ENCODE results near the gene SNAP29.
"Not testable (repeated sequence)": the region's sequence is repeated elsewhere in the genome, so short reads cannot be mapped to it uniquely, and the experiment has no call there.

SNAP29 gene

GRCh38 chr22:20937031-20937793 is 78.4 kb downstream of the SNAP29 start:
- H3K27ac Mint-ChIP-seq: no peak overlapping the region
- peaks cover 60% of the 10 kb centered on the region for H3K36me3 Mint-ChIP-seq (ENCODE audit: low read depth)
- H3K4me1 Mint-ChIP-seq: peaks cover 66% of the 10 kb centered on the region

GRCh38 chr22:20937794-20938671 is 79.2 kb downstream of the SNAP29 start:
- Mint-ChIP-seq H3K27me3 (no peaks in the 10 kb centered on the region), H3K9me3 (no peaks in the 10 kb centered on the region), H3K4me1 (peaks cover 68% of the 10 kb centered on the region), H3K36me3 (ENCODE audit: low read depth) (peaks cover 60% of the 10 kb centered on the region), H3K27ac (no peak overlapping the region), H3K4me3 (peak overlapping the region; percentile 4)
- DNase-seq (no peak), ATAC-seq (no peak)

More at GRCh38 chr22:20937031-20937793, 78.4 kb downstream of the SNAP29 start:
- H3K27me3 Mint-ChIP-seq: no peaks in the 10 kb centered on the region
- peak overlapping the region; percentile 4 for H3K4me3 Mint-ChIP-seq
- DNase-seq (no peak), ATAC-seq (no peak)
- no peaks in the 10 kb centered on the region for H3K9me3 Mint-ChIP-seq

- H3K4me1 Mint-ChIP-seq: peaks cover 72% of the 10 kb centered on the region
These were observed 80.8 kb downstream of the SNAP29 start for GRCh38 chr22:20939457-20940185.

DNA sequence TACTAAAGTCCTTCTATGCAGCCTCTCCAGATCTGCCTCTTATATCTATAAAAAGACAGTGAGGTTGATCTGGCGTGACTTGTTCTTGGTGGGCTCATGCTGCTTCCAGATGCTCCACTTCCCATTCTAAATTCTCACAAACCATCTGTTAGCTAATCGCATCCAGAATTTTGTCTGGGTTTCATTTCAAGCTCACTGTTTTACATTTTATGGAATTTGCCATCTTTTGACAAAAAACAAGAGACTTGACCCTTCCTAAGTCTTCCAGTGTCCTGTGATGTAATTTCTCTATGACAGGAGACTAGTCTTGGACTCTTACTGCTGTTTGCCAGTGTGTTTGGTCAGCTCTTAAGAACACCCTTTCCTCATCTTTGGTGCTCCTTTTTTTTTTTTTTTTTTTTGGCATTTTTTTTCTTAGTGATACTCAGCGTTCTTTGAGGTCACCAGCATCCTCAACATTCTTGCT is 81.4 kb downstream of the SNAP29 start:
- H3K27me3 Mint-ChIP-seq: no peaks in the 10 kb centered on the region
- H3K4me3 Mint-ChIP-seq: no peak overlapping the region
- no peak for ATAC-seq
- H3K9me3 Mint-ChIP-seq: no peaks in the 10 kb centered on the region
- no peak for DNase-seq
- no peak overlapping the region for H3K27ac Mint-ChIP-seq
- H3K36me3 Mint-ChIP-seq (ENCODE audit: low read depth): peaks cover 56% of the 10 kb centered on the region
- peaks cover 73% of the 10 kb centered on the region for H3K4me1 Mint-ChIP-seq

More at GRCh38 chr22:20939457-20940185, 80.8 kb downstream of the SNAP29 start:
- H3K36me3 Mint-ChIP-seq (ENCODE audit: low read depth): peaks cover 57% of the 10 kb centered on the region
- not testable (repeated sequence) for H3K27me3 Mint-ChIP-seq, H3K27ac Mint-ChIP-seq, DNase-seq, ATAC-seq, H3K9me3 Mint-ChIP-seq, H3K4me3 Mint-ChIP-seq
